D721Med (cell line): ENCODE results near the gene DBN1.
"Not testable (repeated sequence)": the region's sequence is repeated elsewhere in the genome, so short reads cannot be mapped to it uniquely, and the experiment has no call there.

Experiments
- DNase-seq: peaks from one replicate; pipeline ENCODE4 v3.0.0; 2011; ENCODE audit warnings: low spot score; ENCODE audit not compliant: insufficient read length
- FAIRE-seq: peaks from 2 replicates; lab custom pipeline; 2011; peaks lifted over from hg19 to GRCh38; lab: Jason Lieb, UNC
- CTCF ChIP-seq: IDR thresholded peaks from 2 replicates; pipeline ENCODE4 v1.5.1; 2012; ENCODE audit warnings: mild to moderate bottlenecking, control low read depth; ENCODE audit not compliant: insufficient read depth; ENCODE audit errors: missing control alignments

DBN1 gene

GRCh38 chr5:177421062-177421798 is 52.2 kb downstream of the DBN1 start:
- TF ChIP-seq CTCF, result no peak

GRCh38 chr5:177420472-177420871 is 53.0 kb downstream of the DBN1 start:
- not testable (repeated sequence) for FAIRE-seq, DNase-seq

More at GRCh38 chr5:177421062-177421798, 52.2 kb downstream of the DBN1 start:
- DNase-seq (no peak), FAIRE-seq (no peak)

- DNase-seq (no peak), FAIRE-seq (no peak)
- no peak for TF ChIP-seq CTCF
Measured at GRCh38 chr5:177419046-177419445, 54.4 kb downstream of the DBN1 start.

- not testable (repeated sequence) for FAIRE-seq, DNase-seq
Measured at GRCh38 chr5:177417081-177417480, 56.4 kb downstream of the DBN1 start.

GRCh38 chr5:177414481-177414880 is 59.0 kb downstream of the DBN1 start:
- no peak for TF ChIP-seq CTCF
- DNase-seq (no peak), FAIRE-seq (no peak)

- FAIRE-seq (no peak), DNase-seq (no peak)
- no peak for TF ChIP-seq CTCF
Measured at GRCh38 chr5:177412603-177413233, 60.7 kb downstream of the DBN1 start.

GRCh38 chr5:177410575-177410974 is 62.9 kb downstream of the DBN1 start:
- FAIRE-seq, result no peak
- TF ChIP-seq CTCF, result no peak

GRCh38 chr5:177409043-177409801 is 64.2 kb downstream of the DBN1 start, which contains the start of gene F12:
TSS of gene F12 (minus strand) at chr5:177409564. CDS start at chr5:177409527, 37 bp downstream.
- no peak for FAIRE-seq
- no peak for DNase-seq
- no peak for TF ChIP-seq CTCF

More at GRCh38 chr5:177410575-177410974, 62.9 kb downstream of the DBN1 start:
- no peak for DNase-seq
